CD14-positive monocyte (primary cell): ENCODE measurements around the gene STUB1. TPM values are rescaled to one million over a fixed set of nuclear protein-coding genes. Genes with fewer than 3 reads are reported as not detected.
A peak's percentile ranks its signal among the peaks of the same experiment; 100 is the strongest.

Experiments
- DNase-seq, 3 donors: peaks; one replicate each; pipeline ENCODE4 v3.0.0-alpha.2; 2011 to 2022
- H2AFZ ChIP-seq: 2 replicates; pipeline ENCODE4 v1.6.0; 2012; ENCODE audit warnings: mild to moderate bottlenecking, low read depth, low read length, inconsistent platforms; ENCODE audit not compliant: insufficient read depth, poor library complexity, severe bottlenecking
- H3K27ac ChIP-seq, 2 donors: 1 replicate in 1 of 2; 2 replicates in 1 of 2; pipeline ENCODE4 v1.5.1; 2012 to 2013; ENCODE audit warnings: low read length in 2 of 2, control low read depth in 1 of 2, inconsistent platforms in 1 of 2, low read depth in 1 of 2, mild to moderate bottlenecking in 1 of 2
- H3K27me3 ChIP-seq, 2 donors: one replicate each; pipeline versions ENCODE4 v1.6.0 to v1.6.1; 2011 to 2013; ENCODE audit warnings: low read length in 2 of 2; ENCODE audit not compliant: control insufficient read depth in 2 of 2, insufficient read depth in 2 of 2
- H3K36me3 ChIP-seq, 2 donors: replicated peaks in 1 of 2; 1 replicate in 1 of 2; 2 replicates in 1 of 2; pipeline versions ENCODE4 v1.5.1 to v1.6.1; 2012 to 2013; ENCODE audit warnings: low read length in 2 of 2, control low read depth in 1 of 2, inconsistent platforms in 1 of 2, mild to moderate bottlenecking in 1 of 2; ENCODE audit not compliant: insufficient read depth in 2 of 2, control insufficient read depth in 1 of 2
- H3K4me1 ChIP-seq, 2 donors: 1 replicate in 1 of 2; 2 replicates in 1 of 2; pipeline versions ENCODE4 v1.5.1 to v1.6.1; 2012 to 2013; ENCODE audit warnings: low read length in 2 of 2, control low read depth in 1 of 2, inconsistent platforms in 1 of 2, mild to moderate bottlenecking in 1 of 2, moderate library complexity in 1 of 2; ENCODE audit not compliant: insufficient read depth in 2 of 2, control insufficient read depth in 1 of 2
- H3K4me2 ChIP-seq: replicated peaks from 2 replicates; pipeline ENCODE3; 2012; ENCODE audit warnings: low read length, moderate library complexity, mild to moderate bottlenecking; ENCODE audit not compliant: poor library complexity, severe bottlenecking; ENCODE audit errors: extremely low read depth
- H3K4me3 ChIP-seq, 3 experiments: fragments of 200-600 bp in 1 of 3; sonication (generic) in 1 of 3; replicated peaks in 1 of 3; 1 replicate in 2 of 3; 2 replicates in 1 of 3; pipeline ENCODE4 v1.5.1; 2011 to 2013; ENCODE audit warnings: low read length in 3 of 3, mild to moderate bottlenecking in 3 of 3, control low read depth in 2 of 3, low read depth in 2 of 3, inconsistent platforms in 1 of 3, moderate library complexity in 1 of 3
- H3K79me2 ChIP-seq: 2 replicates; pipeline ENCODE4 v1.6.0; 2012; ENCODE audit warnings: mild to moderate bottlenecking, control low read depth, inconsistent platforms, low read length, moderate library complexity; ENCODE audit not compliant: insufficient read depth
- H3K9ac ChIP-seq: 2 replicates; pipeline ENCODE4 v1.6.0; 2017; ENCODE audit warnings: low read length, mild to moderate bottlenecking; ENCODE audit not compliant: insufficient read depth, poor library complexity, severe bottlenecking
- H3K9me3 ChIP-seq, 2 donors: replicated peaks in 1 of 2; 1 replicate in 1 of 2; 2 replicates in 1 of 2; pipeline versions ENCODE4 v1.5.1 to v1.6.1; 2012 to 2013; ENCODE audit warnings: low read length in 2 of 2, control low read depth in 1 of 2; ENCODE audit not compliant: control insufficient read depth in 1 of 2, insufficient read depth in 1 of 2
- H4K20me1 ChIP-seq: 2 replicates; pipeline ENCODE4 v1.6.0; 2012; ENCODE audit warnings: mild to moderate bottlenecking, low read length, control low read depth, moderate library complexity; ENCODE audit not compliant: insufficient read depth
- H3K27ac Mint-ChIP-seq, 7 donors: one replicate each; pipeline ENCODE4 v1.8.0; 2020; ENCODE audit warnings: mild to moderate bottlenecking in 7 of 7, mixed read lengths in 7 of 7, moderate library complexity in 6 of 7, inconsistent platforms in 2 of 7
- H3K27me3 Mint-ChIP-seq, 3 donors: one replicate each; pipeline ENCODE4 v1.8.0; 2021 to 2022; ENCODE audit warnings: low read depth in 3 of 3, mild to moderate bottlenecking in 3 of 3, mixed read lengths in 3 of 3, moderate library complexity in 3 of 3, inconsistent platforms in 1 of 3
- H3K36me3 Mint-ChIP-seq, 2 donors: one replicate each; pipeline ENCODE4 v1.8.0; 2020; ENCODE audit warnings: mixed read lengths in 2 of 2, inconsistent platforms in 1 of 2, mild to moderate bottlenecking in 1 of 2
- H3K4me1 Mint-ChIP-seq: one replicate; pipeline ENCODE4 v1.8.0; 2020; ENCODE audit warnings: mild to moderate bottlenecking, mixed read lengths
- H3K4me3 Mint-ChIP-seq, 2 donors: one replicate each; pipeline ENCODE4 v1.8.0; 2020; ENCODE audit warnings: mild to moderate bottlenecking in 2 of 2, mixed read lengths in 2 of 2, moderate library complexity in 1 of 2
- H3K9me3 Mint-ChIP-seq, 7 donors: one replicate each; pipeline ENCODE4 v1.8.0; 2020 to 2022; ENCODE audit warnings: mixed read lengths in 7 of 7, mild to moderate bottlenecking in 6 of 7, moderate library complexity in 6 of 7, inconsistent platforms in 2 of 7
- CTCF ChIP-seq: fragments of 200-600 bp; IDR thresholded peaks from one replicate; pipeline ENCODE4 v1.8.0; 2022; ENCODE audit warnings: antibody characterized with exemption, mild to moderate bottlenecking
- WGBS: methylation state at CpG from one replicate; pipeline ENCODE4 v1.1.5; 2013; ENCODE audit warnings: missing lambda C conversion rate; ENCODE audit not compliant: insufficient coverage; 5-methylcytosine and 5-hydroxymethylcytosine counted together
- intact Hi-C, 2 donors: fragments of 100-400 bp; cut with micrococcal nuclease; formaldehyde crosslinking; loops; one replicate each; pipeline versions ENCODE4 v1.15.0 to v1.15.1; 2023
- polyA plus RNA-seq, 3 donors: library from polyadenylated mRNA; depleted of rRNA in 1 of 3; unstranded in 2 of 3; stranded (reverse) in 1 of 3; fragments of 300-500 nt in 2 of 3; fragments of >200 nt in 1 of 3; fragmentation: Illumina TruSeq in 2 of 3; gene quantifications; 1 replicate in 2 of 3; 2 replicates in 1 of 3; pipeline ENCODE4 v1.2.3, GENCODE V29; 2012 to 2021

STUB1 gene
- polyA plus RNA-seq, 3 donors = 83.3 to 108 (median 106) TPM

GRCh38 chr16:662597-662996, 17.6 kb upstream of the STUB1 start:
- H3K27me3 Mint-ChIP-seq = peaks cover 0 to 2% (median 2%) of the 10 kb centered on the region in 3 donors
- H3K79me2 ChIP-seq = no peaks in the 10 kb centered on the region
- peak overlapping the region in 1 of 7 donors; percentile 20 for H3K27ac Mint-ChIP-seq
- no peak overlapping the region for H3K9ac ChIP-seq
- H3K4me2 ChIP-seq = no peak overlapping the region
- H3K36me3 ChIP-seq = no peaks in the 10 kb centered on the region
- no peak for TF ChIP-seq CTCF
- no peaks in the 10 kb centered on the region for H3K9me3 ChIP-seq
- peaks cover 11% of the 10 kb centered on the region for H3K4me1 Mint-ChIP-seq
- no peak overlapping the region for H2AFZ ChIP-seq
- no peak overlapping the region for H3K27ac ChIP-seq
- no peaks in the 10 kb centered on the region for H3K27me3 ChIP-seq
- no peaks in the 10 kb centered on the region for H3K9me3 Mint-ChIP-seq
- H3K36me3 Mint-ChIP-seq = peaks cover 0 to 6% of the 10 kb centered on the region in 2 donors
- H4K20me1 ChIP-seq = no peaks in the 10 kb centered on the region
- intact Hi-C loops = loop anchor here in 1 of 2 donors (2.0 to 5.0 kb wide), 2 partner anchors 16 to 85 kb away; no protein-coding TSS in a partner anchor
- 95% methylated on average over 21 of the region's 21 CpGs for WGBS
- peaks cover 15 to 20% of the 10 kb centered on the region in 2 donors for H3K4me1 ChIP-seq
- H3K4me3 Mint-ChIP-seq = no peak overlapping the region
- H3K4me3 ChIP-seq = no peak overlapping the region
- no peak for DNase-seq

GRCh38 chr16:666572-666971, 13.6 kb upstream of the STUB1 start:
- H3K36me3 ChIP-seq = peaks cover 23 to 24% of the 10 kb centered on the region in 2 donors
- Mint-ChIP-seq H3K27ac (no peak overlapping the region), H3K36me3 (peaks cover 14 to 28% of the 10 kb centered on the region in 2 donors), H3K4me1 (peaks cover 9% of the 10 kb centered on the region), H3K9me3 (no peaks in the 10 kb centered on the region), H3K27me3 (peaks cover 0 to 2% (median 2%) of the 10 kb centered on the region in 3 donors), H3K4me3 (no peak overlapping the region)
- no peaks in the 10 kb centered on the region for H3K27me3 ChIP-seq
- peaks cover 28% of the 10 kb centered on the region for H4K20me1 ChIP-seq
- WGBS = 97% methylated on average over 9 of the region's 13 CpGs
- no peak overlapping the region for H3K4me3 ChIP-seq
- TF ChIP-seq CTCF = no peak
- H3K4me1 ChIP-seq = peaks cover 17 to 21% of the 10 kb centered on the region in 2 donors
- intact Hi-C loops = no loop called here
- no peak overlapping the region for H3K4me2 ChIP-seq
- H3K9ac ChIP-seq = no peak overlapping the region
- H2AFZ ChIP-seq = no peak overlapping the region
- no peaks in the 10 kb centered on the region for H3K9me3 ChIP-seq
- H3K27ac ChIP-seq = no peak overlapping the region
- no peak for DNase-seq
- H3K79me2 ChIP-seq = peaks cover 20% of the 10 kb centered on the region
